Measurements from ENCODE around the gene HMGB1.

GRCh38 chr13:30499338-30499737 is 33.6 kb upstream of the HMGB1 start:
- no peak for TF ChIP-seq POLR2A (IDR thresholded peaks at IDR 0.05; ENCODE audit: low read depth)
- TF ChIP-seq CTCF (IDR thresholded peaks at IDR 0.05) = no peak
- no peak for TF ChIP-seq EP300 (IDR thresholded peaks at IDR 0.05)
